Measurements from ENCODE around the gene LSR.

The LSR gene

DNA sequence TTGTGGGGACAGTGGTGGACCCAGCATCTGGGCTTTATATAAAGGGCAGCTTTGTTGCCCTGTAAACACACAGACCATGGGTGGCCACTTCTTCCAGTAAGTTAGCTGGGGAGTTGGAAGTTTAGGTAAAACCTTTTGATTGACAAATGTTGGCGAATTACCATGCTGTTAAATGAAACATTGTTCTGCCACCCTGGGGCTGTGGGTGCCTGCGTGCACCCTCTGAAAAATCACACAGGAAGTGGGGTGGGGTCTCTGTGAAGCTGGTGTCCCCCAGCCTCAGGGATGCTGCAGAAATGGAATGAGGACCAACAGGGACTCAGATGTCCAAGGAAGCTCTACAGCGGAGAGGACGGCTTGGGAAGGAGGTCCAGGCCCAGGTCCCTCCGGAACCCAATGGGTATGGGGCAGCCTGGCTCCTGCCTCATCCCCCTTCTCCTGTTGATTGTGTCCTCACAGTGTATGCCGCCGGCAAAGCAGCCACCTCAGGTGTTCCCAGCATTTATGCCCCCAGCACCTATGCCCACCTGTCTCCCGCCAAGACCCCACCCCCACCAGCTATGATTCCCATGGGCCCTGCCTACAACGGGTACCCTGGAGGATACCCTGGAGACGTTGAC lies 17.2 kb downstream of the LSR start:
- in situ Hi-C loops (cut with MboI; ENCODE audit: low sequenced_read_pairs), result no loop called here

DNA sequence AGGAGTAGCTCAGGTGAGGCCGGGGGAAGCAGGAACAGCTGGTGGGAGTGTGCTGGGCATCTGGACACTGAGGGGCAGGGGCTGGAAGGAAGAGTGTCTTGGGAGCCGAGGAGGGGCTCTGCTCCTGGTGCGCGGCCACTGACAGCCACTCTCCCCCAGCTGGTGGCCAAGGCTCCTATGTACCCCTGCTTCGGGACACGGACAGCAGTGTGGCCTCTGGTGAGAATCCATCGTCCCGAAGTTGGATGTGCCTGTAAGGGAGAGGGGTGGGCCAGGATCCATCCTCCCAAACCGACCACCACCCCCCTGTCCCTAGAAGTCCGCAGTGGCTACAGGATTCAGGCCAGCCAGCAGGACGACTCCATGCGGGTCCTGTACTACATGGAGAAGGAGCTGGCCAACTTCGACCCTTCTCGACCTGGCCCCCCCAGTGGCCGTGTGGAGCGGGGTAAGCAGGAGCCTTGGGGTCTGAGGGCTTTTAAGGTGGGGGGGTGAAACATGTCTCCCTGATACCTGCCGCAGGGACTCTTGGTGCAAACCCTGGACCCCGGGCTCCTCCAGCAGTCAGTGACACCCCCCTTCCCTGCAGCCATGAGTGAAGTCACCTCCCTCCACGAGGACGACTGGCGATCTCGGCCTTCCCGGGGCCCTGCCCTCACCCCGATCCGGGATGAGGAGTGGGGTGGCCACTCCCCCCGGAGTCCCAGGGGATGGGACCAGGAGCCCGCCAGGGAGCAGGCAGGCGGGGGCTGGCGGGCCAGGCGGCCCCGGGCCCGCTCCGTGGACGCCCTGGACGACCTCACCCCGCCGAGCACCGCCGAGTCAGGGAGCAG lies 17.9 kb downstream of the LSR start:
- in situ Hi-C loops (cut with MboI; ENCODE audit: low sequenced_read_pairs), result no loop called here

DNA sequence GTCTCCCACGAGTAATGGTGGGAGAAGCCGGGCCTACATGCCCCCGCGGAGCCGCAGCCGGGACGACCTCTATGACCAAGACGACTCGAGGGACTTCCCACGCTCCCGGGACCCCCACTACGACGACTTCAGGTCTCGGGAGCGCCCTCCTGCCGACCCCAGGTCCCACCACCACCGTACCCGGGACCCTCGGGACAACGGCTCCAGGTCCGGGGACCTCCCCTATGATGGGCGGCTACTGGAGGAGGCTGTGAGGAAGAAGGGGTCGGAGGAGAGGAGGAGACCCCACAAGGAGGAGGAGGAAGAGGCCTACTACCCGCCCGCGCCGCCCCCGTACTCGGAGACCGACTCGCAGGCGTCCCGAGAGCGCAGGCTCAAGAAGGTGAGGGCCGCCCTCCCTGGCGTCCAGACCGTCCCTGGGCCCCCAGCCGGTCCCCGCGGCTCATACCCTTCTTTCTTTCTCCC lies 18.6 kb downstream of the LSR start:
- in situ Hi-C loops (cut with MboI; ENCODE audit: low sequenced_read_pairs), result no loop called here

DNA sequence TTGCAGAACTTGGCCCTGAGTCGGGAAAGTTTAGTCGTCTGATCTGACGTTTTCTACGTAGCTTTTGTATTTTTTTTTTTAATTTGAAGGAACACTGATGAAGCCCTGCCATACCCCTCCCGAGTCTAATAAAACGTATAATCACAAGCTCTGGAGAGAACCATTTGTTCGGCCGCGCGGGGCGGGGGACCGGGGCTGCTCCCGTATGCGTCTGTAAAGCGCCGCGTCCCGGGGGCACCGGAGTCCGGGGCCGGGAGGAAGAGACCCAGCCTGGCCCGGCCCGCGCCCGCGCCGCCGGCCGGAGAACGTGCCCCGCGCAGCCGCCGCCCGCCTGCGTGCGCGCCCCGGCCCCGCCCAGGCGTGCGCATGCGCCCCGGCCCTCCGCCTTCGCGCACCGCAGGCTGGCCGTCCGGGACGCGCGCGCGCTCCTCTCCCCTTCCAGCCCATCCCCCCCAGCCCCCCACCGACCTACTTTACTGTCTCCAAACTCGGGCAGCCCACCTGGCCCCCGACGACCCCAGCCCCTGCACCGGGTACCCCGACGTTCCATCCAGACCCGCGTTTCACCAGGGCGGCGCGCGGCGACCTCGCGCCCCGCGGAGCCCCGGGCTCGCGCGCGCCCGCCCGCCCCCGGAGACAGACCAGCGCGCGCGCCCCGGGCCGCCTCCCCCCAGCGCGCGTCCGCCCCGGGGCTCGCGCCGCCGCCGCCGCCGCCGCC lies 19.2 kb downstream of the LSR start:
- in situ Hi-C loops (cut with MboI; ENCODE audit: low sequenced_read_pairs), result no loop called here

DNA sequence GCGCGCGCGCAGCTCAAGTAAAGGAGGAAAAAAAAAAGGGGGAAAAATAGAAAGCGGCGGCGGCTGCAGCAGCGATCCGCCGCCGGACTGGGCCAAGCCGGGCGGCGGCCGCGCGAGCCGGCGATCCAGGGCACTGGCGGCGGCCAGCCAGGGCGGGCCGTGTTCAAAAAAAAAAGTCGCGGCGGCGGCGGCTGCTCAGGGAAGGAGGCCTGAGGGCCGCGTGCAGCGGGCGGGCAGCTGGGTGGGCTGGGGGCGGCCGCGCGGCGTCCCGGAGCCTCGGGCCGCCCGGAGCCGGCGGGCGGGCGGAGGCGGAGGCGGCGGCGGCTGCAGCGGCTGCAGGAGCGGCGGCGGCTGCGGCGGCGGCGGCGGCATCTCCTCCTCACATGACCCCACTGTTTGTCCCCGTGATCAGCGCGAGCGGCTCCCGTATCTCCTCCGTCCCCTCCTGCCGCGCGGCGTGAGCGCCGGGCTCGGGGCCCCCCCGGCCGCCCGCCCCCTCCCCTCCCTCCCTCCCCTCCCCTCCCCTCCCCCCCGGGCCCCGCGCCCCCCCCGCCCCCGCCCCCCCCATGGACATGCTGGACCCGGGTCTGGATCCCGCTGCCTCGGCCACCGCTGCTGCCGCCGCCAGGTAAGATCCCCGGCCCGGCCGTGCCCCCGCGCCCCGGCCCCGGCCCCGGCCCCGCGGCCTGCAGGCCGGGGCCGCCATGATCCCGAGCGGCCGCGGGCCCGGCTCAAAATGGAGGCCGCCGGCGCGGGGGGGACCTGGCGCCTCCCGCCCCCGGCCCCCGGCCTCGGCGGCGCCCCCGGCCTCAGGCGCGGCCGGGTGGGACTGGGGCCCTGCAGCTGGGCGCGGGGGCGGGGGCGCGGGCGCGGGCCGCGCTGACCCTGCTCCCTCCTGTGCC lies 20.0 kb downstream of the LSR start, which contains the start of gene USF2:
Gene USF2 (plus strand): TSS at position 427 of the 902 bp plus-strand sequence. CDS start 140 bp downstream, at position 567.
- in situ Hi-C loops (cut with MboI; ENCODE audit: low sequenced_read_pairs), result no loop called here

DNA sequence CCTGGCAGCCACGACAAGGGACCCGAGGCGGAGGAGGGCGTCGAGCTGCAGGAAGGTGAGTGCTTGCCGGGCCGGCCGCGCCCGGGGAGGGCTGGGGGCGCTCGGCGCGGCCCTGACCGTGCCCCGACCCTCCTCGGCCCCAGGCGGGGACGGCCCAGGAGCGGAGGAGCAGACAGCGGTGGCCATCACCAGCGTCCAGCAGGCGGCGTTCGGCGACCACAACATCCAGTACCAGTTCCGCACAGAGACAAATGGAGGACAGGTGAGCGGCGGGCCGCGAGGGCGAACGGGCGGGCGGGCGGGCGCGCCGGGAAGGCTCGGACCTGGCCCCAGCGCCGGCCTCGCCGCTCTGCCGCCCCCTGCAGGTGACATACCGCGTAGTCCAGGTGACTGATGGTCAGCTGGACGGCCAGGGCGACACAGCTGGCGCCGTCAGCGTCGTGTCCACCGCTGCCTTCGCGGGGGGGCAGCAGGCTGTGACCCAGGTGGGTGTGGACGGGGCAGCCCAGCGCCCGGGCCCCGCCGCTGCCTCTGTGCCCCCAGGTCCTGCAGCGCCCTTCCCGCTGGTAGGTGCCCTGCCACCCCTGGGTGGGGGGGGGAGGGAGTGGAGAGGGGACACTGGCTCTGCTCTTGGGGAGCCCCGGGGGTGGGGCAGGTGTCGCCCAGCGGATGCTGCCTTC lies 20.8 kb downstream of the LSR start:
- in situ Hi-C loops (cut with MboI; ENCODE audit: low sequenced_read_pairs), result no loop called here

DNA sequence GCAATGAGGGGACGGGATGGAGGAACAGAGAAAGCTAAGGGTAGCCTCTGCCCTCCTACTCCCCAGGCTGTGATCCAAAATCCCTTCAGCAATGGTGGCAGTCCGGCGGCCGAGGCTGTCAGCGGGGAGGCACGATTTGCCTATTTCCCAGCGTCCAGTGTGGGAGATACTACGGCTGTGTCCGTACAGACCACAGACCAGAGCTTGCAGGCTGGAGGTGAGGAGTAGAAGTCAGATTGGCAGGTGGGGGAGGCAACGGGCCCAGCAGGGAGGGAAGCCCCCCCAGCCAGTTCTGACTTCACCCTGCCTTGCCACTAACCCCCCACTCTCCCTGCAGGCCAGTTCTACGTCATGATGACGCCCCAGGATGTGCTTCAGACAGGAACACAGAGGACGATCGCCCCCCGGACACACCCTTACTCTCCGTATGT lies 21.6 kb downstream of the LSR start:
- in situ Hi-C loops (cut with MboI; ENCODE audit: low sequenced_read_pairs), result no loop called here

DNA sequence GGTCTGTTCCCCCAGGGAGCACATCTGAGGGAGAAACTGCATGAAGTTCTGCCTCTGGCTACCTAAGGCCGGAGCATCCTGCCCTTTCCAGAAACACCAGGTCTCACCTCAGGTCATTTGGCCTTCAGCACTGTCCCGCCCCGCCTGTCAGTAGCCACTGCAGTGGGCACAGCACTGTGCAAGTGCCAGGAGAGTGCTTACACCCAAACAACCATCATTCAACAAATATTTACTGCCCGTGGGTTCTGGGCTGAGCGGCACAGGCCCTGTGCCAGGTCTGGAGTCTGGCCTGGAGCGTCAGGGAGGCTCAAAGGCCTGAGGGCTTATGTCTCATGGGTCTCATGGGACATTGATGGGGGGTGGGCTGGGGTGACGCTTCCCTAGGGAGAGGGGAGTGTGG lies 22.7 kb downstream of the LSR start:
- in situ Hi-C loops (cut with MboI; ENCODE audit: low sequenced_read_pairs), result no loop called here

DNA sequence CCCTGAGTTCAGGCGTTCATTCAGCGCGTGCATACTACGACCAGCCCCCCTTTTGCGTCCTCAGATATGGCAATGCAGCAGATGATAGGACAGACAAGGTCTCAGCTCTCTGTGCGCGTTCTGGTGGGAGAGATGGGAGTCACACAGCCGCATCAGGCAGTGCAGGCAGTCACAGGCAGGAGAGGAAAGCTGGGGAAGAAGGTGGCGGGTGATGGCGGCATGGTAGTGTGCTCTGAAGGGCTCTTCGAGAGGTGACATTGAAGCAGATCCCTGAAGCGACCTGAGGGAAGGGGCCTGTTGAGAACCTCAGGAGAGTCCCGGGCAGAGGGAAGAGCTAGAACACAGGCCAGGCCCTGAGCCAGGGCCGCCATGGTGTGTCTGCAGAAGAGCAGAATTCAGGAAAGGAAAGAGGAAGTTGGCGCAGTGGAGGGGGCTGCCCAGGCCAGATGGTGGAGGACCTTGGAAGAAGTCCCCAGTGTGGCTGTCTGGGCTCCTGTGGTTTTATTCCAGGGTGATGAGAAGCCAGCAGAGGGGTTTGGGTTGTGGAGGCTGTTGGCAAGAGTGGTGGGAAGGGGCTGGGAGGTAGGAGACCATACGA lies 23.4 kb downstream of the LSR start:
- in situ Hi-C loops (cut with MboI; ENCODE audit: low sequenced_read_pairs), result no loop called here

DNA sequence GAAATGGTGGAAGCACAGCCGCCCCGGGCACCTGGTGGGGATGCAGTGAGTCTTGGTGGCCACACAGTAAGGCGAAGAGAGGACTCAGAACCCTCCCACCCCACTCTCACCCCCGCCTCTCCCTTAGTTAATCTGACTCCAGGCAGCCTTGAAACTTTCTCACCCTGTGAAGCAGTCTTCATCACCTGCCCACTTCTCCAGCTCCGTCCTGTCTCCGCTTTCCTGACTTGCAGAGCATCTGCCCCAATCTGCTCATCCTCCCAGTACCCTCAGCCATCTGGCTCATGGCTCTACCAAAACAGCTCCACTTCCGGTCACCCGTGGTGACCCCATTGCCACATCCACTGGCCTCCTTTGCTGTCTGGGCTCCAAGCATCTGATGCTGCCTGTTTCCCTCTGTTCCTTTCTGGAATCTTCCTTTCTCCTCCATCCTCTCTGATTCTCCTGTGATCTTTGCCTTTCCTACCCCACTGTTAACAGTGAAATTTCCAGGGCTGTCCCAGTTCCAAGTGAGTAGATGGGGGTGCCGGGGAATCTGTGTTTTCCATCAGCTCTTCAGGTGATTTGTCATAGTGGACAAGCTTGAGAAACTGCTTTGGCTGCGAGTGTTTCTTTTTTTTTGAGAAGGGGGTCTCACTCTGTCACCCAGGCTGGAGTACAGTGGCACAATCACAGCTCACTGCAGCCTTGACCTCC lies 24.3 kb downstream of the LSR start:
- in situ Hi-C loops (cut with MboI; ENCODE audit: low sequenced_read_pairs), result no loop called here

DNA sequence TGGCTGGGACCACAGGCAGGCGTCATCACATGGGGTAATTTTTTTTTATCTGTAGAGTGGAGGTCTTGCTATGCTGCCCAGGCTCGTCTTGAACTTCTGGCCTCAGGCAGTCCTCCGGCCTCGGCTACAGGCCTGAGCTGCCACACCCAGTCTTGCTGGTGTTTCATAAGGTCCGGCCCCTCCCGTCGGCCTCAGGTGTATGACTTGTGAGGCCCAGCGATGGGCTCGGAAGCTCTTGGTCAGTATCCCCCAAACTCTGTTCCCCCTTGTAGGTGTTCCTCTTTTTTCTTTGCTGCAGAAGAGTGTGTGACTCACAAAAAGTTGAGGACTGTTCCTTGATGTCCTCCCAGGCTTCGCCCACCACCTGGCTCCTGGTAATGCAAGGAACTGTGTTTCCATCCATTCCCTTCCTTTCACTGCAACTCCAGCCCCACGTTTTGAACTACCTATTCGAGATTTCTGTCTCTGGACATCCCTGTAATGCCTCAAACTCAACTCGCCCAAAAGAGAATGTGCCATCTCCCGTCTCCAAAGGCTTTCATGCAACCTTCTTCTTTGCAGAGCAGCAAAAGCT lies 25.0 kb downstream of the LSR start:
- in situ Hi-C loops (cut with MboI; ENCODE audit: low sequenced_read_pairs), result no loop called here

DNA sequence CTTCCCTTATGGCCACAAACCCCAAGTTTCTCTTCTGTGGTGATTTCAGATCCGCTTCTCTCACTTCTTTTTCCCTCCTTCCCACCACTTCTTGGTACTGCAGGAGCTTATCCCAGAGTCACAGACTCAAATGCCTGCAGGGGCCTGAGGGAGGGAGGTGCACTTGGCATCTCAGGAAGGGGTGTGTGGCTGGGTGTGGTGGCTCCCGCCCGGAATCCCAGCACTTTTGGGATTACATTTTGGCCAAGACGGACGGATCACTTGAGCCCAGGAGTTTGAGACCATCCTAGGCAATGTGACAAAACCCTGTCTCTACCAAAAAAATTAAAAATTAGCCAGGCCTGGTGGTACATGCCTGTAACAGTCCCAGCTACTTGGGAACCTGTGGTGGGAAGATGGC lies 25.5 kb downstream of the LSR start:
- in situ Hi-C loops (cut with MboI; ENCODE audit: low sequenced_read_pairs), result no loop called here

DNA sequence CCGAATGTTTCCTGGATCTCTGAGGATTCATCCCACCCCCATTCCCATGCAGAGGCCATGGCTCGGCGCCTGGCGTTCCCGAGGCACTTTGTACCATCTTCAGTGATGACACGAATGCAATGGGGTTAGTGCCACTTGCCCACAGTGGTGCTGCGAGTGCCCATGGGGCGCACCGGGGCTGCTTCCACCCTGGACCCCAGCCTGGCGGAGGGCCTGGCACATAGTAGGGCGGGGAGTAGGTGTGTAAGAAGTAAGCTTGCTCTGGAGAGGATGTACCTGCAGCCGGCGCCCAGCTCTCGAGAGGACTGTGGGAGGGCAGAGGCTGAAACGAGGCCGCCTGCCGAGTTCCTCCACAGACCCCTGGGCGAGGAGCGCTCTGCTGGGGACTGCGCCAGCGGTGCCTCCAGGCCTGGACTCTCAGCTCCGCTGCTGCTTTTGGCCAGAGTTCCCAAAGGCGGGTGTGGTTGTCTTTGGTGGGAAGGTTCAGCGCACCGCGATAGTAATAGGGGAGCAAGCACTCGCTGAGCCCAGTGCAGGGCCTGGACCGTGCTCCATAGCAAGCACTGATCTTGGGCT lies 28.0 kb downstream of the LSR start:
- in situ Hi-C loops (cut with MboI; ENCODE audit: low sequenced_read_pairs), result no loop called here

DNA sequence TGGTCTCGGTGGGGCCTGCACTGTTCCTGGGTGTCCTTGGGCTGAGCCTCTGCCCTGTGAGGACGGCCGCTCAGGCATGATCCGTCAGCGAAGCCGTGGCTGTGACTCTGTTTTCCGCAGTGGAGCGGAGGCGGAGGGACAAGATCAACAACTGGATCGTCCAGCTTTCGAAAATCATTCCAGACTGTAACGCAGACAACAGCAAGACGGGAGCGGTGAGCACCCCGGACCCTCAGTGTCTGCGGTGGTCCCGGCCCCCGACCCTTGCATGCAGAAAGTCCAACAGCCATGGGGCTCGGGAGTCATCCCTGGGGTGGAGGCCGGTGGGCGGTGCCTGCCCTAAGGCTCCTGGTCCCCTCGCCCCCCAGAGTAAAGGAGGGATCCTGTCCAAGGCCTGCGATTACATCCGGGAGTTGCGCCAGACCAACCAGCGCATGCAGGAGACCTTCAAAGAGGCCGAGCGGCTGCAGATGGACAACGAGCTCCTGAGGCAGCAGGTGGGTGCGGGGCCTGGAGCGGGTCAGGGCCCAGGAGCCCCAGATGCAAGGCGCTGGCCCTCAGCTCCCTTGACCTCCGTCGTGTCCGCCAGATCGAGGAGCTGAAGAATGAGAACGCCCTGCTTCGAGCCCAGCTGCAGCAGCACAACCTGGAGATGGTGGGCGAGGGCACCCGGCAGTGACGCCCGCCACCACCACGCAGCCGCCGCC lies 29.9 kb downstream of the LSR start:
- in situ Hi-C loops (cut with MboI; ENCODE audit: low sequenced_read_pairs), result no loop called here

DNA sequence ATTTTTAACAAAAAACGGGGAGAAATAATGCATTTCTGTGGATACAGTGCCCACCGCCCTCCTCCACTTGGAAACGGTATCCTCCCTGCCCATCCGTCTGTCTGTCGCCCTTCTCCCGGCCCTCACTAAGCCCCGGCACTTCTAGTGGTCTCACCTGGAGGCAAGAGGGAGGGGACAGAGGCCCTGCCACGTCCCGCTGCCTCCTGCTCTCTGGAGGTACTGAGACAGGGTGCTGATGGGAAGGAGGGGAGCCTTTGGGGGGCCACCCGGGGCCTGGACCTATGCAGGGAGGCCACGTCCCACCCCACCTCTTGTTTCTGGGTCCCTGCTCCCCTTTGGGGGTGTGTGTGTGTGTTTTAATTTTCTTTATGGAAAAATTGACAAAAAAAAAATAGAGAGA lies 30.6 kb downstream of the LSR start:
- in situ Hi-C loops (cut with MboI; ENCODE audit: low sequenced_read_pairs), result no loop called here

DNA sequence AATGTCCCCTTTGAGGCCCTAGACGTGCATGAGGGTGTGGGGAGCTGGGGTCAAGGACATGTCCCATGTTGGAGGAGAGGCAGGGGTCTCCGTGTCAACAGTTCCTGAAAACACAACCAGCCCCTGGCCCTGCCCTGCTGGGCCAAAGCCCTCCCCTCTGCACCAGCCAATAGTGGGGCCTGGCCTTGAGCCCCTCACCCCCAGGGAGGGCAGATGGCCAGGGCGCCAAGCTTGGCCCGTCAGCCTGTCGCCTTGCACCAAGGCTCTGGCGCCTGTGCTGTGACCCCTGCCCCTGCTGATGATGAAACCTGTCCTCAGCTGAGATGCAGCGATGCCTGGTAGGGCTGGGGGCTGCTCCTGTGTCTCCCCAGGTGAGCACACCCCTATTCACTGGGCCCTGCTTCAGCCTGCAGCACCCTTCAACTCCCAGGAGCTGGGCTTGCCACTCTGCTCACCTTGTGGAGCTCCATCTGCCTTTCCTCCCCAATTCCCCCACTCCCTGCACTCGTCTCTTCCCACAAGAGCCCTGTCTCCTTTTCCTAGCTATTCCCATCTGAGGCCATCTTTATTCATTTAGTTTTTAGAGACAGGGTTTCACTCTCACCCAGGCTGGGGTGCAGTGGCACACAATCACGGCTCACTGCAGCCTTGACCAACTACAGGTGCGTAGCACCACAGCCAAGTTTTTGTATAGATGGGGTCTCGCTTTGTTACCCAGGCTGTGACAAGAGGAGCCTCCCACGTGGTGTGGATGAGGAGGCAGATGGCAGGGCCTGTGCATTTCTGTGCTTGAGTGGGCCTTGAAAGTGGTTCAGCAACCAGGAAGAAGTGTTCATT lies 31.4 kb downstream of the LSR start:
- in situ Hi-C loops (cut with MboI; ENCODE audit: low sequenced_read_pairs), result no loop called here

DNA sequence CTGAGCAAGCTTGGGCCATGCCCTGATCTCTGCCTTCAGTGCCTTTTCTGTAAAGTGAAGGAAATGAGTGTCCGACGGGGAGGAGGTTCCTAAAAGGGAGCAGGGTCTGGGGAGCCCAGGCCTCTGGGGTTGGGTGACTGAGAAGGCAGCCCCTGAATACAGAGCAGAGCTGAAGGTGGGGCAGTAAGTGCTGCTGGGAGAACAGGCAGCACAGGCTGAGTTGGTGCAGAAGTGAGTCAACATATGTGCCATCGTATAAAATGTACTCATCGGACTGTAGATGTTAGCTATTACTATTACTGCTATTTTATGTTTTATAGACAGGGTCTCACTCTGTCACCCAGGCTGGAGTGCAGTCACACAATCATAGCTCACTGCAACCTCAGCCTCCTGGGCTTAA lies 32.5 kb downstream of the LSR start:
- in situ Hi-C loops (cut with MboI; ENCODE audit: low sequenced_read_pairs), result no loop called here
